ENCODE data around the gene PIGA.

PIGA gene

GRCh38 chrX:15335135-15336022, at the start of gene PIGA:
Gene PIGA, minus strand, starts transcription at chrX:15335523. Its CDS starts 3,593 bp downstream, at chrX:15331930.
- DNase-seq (ENCODE audit: low spot score): peak; percentile 97

GRCh38 chrX:15384304-15384703, 49.0 kb upstream of the PIGA start, which contains the start of gene VEGFD:
Gene VEGFD, minus strand, starts transcription at chrX:15384413. Its CDS starts 467 bp downstream, at chrX:15383946.
- DNase-seq (ENCODE audit: low spot score): no peak

DNA sequence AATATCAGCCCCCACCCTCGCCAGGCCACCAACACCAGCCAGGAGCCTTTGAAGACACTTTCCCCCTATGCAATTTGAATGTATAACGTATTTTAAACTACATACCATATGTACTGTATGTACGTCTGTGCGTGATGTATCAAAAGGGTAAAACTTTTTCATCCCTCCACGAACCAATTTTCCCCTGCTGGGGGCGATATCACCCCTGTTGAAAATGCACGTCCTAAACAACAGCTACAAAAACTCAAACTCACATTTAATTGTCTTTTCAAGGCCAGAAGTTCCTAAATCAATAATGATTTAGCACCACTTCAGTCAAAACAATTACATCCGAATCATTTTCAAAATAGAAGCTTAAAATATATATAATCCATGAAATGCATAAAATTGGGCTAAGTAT, 47.5 kb upstream of the PIGA start:
- DNase-seq (ENCODE audit: low spot score): no peak

DNA sequence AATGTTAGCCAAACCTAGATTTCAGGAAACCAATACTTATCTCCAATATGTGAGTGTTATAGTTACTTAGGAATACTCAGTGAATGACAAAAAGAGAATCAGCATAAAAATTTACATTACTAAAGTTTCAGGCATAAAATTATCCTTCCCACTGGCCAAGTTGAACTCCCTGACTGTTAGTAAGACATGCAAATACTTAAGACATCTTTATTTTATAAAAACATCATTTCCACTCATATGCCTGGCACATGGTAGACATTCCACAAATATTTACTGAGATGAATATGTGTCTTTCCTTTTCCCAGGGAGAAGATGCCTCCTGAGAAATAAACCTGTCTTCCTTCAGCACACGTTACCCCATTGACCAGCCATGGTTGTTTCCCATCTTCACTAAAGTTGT, 41.6 kb upstream of the PIGA start:
- no peak for DNase-seq (ENCODE audit: low spot score)

GRCh38 chrX:15373976-15374375, 38.7 kb upstream of the PIGA start:
- no peak for DNase-seq (ENCODE audit: low spot score)

- DNase-seq (ENCODE audit: low spot score): no peak
Measured at GRCh38 chrX:15366506-15367352, 31.4 kb upstream of the PIGA start.

GRCh38 chrX:15359701-15360100, 24.4 kb upstream of the PIGA start:
- DNase-seq (ENCODE audit: low spot score): no peak

- no peak for DNase-seq (ENCODE audit: low spot score)
Measured at GRCh38 chrX:15358533-15358932, 23.2 kb upstream of the PIGA start.

- DNase-seq (ENCODE audit: low spot score): no peak
Measured at GRCh38 chrX:15356444-15356843, 21.1 kb upstream of the PIGA start.

GRCh38 chrX:15350329-15350996, 15.1 kb upstream of the PIGA start:
- no peak for DNase-seq (ENCODE audit: low spot score)

- peak; percentile 60 for DNase-seq (ENCODE audit: low spot score)
Measured at GRCh38 chrX:15349046-15349445, 13.7 kb upstream of the PIGA start.

- DNase-seq (ENCODE audit: low spot score): no peak
Measured at GRCh38 chrX:15345976-15346375, 10.7 kb upstream of the PIGA start.

- no peak for DNase-seq (ENCODE audit: low spot score)
Measured at GRCh38 chrX:15344106-15344505, 8.8 kb upstream of the PIGA start.

- peak; percentile 1 for DNase-seq (ENCODE audit: low spot score)
Measured at GRCh38 chrX:15343075-15343476, 7.8 kb upstream of the PIGA start.

- DNase-seq (ENCODE audit: low spot score): no peak
Measured at GRCh38 chrX:15340867-15341266, 5.5 kb upstream of the PIGA start.

DNA sequence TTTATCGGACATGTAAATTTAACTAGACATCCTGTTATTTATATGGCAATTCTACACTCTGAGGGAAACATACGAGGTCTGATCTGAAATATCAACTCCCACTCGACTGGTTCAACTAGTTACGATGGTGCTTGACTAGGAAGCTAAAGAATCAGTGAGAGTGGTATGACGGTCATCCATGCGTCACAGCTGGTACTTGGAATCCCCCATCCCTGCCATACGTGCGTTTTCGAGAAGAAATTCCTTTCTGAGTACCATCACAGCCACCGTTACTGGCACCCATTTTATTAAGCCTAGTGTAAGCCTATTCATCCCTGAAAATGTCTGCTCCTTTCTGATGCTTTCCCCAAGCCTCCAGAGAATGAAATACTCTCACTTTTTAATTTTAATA, 695 bp upstream of the PIGA start:
- peak; percentile 72 for DNase-seq (ENCODE audit: low spot score)

DNA sequence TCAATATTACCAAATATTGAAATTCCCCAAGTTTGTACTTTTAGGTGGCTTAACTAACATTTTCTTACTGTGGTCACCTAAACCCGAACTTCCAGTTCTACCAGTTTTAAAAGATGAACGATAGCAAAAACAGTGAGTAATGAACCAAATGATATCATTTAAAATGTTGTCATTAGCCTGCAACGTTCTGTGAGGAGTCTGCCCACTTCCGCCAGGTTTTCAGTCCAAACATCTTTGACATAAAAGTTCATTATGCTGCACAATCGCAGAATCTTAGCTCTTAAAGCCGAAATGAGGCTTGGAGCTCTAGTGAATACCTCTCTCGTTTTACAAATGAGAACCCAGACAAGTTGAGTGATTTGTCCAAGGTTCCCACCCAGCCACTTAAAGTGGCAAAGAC, 762 bp downstream of the PIGA start:
- peak; percentile 55 for DNase-seq (ENCODE audit: low spot score)

DNA sequence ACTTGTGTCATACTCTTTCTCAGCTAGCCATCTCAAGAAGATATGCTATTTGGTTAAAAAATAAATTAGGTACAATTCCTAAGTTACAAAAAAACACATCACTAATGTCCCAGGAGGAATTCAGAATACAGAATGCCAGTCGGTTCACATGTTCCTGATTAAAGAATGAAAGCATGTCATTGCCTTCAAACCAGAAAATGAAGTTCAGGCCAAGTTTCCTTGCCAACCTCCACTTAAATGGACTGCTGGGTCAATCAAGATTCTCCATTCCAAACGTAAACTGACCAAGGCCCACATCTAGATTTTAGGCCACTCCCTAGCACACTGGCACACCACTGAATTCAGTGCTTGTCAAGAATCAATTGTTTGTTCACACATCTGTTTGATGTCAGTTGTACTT, 6.5 kb downstream of the PIGA start:
- no peak for DNase-seq (ENCODE audit: low spot score)

DNA sequence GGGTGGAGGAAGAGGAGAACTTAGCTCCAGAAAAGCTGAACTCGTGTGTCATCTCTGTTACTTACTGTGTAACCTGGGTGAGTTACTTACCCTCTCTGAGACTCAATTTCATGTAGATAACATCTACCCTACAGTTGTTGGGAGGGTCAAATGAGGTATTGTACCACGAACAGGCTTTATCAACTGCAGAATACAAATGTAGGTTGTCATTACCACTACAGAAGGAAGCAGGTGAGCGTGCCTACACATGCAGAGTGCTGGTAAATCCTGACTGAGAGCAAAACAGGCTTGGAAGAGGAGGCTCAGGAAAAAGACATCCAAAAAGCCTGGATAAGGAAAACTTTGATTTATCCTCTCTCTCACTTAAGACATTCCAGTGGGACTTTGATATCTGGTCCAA, 7.2 kb downstream of the PIGA start:
- DNase-seq (ENCODE audit: low spot score): no peak

DNA sequence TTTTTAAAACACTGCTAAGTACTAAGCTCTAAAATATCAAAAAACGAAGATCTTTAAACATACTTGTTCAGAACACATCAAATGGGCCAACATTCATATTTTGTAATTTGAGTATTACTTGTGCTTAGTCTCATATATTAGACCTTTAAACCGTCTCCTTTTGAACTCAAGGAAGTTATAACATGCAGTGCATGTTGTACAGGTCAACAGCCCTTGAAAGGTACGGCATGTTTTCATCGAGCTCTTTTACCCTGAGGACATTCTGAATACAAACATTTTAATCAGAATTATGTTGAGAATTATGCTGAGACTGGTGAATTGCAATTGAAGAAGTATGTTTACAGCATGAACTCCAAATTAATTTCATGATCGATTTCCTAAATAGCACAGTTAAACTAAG, 12.9 kb downstream of the PIGA start:
- DNase-seq (ENCODE audit: low spot score): no peak

DNA sequence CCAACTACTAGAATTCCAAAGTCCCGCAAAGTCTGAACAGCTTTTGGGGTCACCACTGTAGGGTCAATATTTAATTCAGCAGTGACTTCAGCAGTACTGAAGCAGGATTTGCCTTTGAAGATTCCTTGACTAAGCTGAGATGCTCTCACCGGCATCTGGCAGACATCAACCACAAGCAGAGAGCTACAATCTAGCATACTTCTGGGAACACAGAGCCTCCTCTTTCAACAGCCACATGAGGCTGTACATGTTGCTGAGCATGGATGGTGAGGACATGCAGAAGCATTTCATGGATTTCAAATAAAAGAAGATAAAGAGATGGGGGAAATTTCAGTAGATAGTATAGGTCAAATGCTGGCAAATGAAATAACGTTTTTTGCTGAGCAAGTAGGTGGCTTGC, 13.3 kb downstream of the PIGA start:
- DNase-seq (ENCODE audit: low spot score): no peak

GRCh38 chrX:15321447-15321846, 13.9 kb downstream of the PIGA start:
- no peak for DNase-seq (ENCODE audit: low spot score)

Measured in kidney tubule cell (primary cell).